Activated T-helper 1 cell treated with Interleukin-2 at 50 U/mL for 16 hours (primary cell): Measurements from ENCODE around the gene TMEM97.

Source experiments
- DNase-seq: peaks from one replicate; pipeline ENCODE4 v3.0.0-alpha.2; 2020; ENCODE audit warnings: low read depth

TMEM97 gene

DNA sequence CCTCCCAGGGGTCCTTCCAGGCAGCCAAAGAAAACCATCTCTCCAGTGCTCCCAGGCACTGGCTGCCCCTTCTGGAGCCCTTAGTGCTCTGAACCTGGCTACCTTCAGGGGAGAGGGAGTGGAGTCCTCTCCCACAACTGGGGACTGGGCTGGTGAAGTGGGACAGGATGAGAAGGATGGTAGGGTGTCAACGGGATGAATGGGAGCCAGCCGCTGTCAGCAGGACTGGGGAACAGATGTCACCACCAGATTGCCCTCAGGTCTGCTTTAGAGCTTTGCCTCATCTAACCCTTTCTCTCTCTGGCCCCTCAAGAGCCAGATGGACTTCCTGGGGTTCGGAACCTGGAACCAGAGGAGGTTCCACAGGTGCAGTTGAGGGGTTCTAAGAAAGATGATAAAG lies 46.5 kb downstream of the TMEM97 start:
- DNase-seq, result no peak

DNA sequence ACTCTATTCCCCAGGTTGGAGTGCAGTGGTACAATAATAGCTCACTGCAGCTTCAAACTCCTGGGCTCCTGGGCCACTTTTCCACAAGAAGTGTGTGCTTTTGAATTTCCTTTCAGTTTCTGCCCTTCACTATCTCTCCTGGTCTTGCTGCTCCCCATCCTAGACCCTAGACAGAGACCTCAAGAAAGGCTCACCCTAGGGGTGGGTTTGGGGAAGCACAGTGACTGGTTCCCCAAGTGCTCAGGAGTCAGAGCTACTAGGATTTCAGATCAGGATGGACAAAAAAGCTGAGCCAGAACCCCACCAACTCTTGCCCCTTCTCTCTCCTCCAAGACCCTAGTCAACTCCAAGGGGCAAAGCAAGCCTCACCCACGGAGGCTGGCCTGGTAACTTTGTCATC lies 47.6 kb downstream of the TMEM97 start:
- no peak for DNase-seq

DNA sequence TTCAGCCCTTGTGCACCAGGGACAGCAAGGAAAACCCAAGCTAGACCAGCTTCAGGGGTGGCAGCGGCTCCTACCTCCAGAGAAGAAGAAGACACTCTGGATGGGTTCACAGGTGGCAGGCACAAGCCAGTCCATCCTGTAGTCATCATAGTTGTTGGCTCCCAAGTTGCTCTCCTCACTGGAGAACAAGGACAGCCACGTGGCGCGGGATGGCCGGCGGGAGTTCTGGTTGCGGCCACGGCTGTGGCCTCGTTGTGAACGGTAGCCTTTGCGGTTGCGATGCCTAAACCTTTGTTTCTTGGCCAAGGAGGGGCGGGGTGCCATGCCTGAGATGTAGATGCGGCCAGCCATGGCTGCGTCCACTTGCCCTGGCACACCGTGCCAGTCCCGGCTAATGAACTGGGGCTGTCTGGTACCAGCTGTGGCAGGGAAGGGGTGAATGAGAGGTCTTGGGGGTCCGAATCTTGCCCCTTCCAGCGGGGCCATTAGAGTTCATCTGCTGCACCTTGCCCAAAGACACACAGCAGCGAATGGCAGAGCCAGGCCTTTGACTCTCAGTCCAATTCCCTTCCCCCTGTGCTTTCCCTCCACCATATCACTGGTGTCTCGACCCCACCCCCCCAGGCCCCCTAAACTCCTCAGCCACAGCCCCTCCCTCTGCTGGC lies 48.8 kb downstream of the TMEM97 start:
- no peak for DNase-seq

DNA sequence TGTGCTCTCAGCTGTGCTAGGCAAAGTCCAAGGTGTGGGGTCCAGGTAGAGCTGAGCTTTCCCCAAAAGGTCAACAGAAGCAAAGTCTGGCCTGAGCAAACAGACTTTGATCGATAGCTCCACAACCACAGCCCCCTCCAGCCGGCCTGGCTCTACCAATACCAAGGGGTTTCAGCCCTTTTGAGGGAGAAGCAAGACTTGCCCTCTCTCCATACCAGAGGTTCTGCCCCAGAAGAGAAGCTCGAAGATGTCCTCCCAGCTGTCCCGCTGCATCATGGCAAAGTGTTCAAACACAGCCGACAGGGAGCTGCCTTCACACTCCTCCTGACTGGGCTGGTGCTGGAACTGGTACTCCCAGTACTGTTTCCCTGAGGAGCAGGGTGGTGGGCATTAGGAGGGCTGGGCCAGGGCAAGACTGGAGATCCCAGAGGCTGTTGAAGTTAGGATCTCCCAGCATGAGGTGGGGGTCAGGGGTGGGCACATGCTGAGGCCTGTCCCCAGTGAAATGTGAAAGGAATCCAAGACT lies 49.4 kb downstream of the TMEM97 start:
- DNase-seq, result no peak

DNA sequence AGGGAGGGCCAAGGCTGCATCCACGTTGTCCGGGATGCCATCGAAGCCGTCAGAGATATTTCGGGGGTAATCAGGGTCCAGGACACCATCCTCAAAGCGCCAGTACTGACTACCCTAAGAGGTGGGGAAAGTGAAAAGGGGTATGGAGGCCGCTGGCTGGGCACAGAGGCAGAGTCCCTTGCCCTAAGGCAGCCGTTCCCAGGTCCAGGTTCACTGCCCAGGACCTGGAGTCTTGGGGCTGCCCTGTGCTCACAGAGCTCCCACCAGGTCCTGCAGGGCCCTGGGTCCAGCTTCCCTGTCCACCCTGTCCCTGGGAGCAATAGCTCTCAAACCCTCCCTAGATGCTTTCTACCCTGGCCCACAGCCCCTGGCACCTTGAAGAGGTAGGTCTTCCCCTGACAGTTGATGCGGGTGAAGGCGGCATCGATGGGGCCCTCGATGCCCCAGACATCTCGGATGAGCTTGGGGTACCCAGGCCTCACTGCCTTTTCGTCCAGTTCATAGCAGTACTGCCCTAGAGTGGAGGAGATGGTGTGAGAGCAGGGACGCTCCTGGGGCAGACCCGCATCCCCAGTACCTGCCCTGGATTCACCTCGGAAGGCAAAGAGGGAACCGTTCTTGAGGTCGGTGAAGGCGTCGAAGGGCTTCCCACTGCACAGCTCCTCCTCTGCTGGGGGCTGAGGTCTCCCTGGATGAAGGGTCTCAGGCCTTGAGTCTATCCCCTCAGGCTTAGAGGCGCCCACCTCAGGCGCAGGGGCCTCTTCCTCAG lies 50.1 kb downstream of the TMEM97 start:
- no peak for DNase-seq

DNA sequence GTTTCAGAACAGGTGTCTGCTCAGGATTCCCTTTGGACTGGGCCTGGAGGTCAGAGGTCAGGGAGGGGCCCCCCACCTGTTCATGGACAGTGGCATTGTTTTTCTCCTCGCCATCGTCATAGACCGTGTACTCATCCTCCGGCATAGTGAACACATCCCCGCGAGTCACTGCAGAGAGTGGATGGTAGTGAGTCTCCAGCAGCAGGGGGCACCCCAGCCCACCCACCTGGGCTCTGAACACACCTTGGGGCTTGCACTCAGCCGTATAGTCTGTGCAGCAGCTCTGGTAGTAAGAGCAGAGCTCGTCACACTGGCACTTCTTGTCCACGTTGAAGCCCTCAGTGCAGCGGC lies 50.7 kb downstream of the TMEM97 start:
- DNase-seq, result no peak

DNA sequence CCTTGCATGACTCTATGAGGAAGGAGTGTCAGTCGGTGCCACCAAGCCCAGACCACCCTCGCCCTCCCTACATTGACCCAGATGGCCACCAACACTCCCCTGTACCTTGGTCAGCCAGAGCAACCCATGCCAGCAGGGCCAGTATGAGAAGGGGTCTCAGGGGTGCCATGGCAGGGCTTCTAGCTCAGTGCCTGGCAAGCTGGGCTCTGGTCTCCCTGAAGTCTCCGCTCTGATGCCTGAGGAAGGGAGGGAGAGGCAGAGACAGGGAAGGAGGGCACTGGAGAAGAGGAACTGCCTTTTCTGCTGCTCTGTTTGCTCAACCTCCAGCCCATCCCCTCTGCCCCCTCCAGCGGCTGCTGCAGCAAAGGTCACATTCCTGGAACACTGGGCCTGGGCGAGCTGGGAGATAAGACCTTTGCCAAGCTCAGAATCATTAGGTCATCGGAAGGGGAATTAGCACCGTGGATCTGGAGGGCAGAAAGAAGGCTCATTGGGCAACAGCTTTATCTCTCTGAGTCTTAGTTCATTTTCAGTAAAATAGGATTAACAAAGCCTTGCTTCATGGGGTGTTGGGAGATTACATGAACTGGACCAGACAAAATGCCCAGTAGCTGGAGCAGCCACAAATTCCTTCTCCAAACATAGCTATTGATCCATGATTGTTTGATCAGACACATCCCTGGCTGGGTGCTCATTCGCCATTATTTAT lies 51.2 kb downstream of the TMEM97 start, which contains the start of gene VTN:
Gene VTN, minus strand, starts transcription at position 273 of the 709 bp plus-strand sequence. Its CDS starts 104 bp downstream, at position 169.
- no peak for DNase-seq

DNA sequence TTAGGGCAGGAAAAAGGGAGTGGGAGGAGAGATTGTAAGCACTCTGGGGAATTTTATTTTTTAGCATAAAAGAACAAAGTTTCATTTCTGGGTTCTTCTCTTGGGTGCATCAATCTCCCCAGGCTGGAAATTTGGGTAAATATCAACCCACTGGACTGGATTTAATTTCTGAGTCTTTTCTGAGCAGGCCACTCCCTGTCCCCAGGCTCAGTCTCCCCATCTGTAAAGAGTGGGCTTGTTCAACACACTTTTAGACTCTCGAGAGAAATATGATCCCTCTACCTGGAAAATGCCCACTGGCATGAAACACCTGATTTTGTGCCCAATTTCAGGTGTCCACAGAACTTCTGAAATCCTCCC lies 51.7 kb downstream of the TMEM97 start:
- no peak for DNase-seq

DNA sequence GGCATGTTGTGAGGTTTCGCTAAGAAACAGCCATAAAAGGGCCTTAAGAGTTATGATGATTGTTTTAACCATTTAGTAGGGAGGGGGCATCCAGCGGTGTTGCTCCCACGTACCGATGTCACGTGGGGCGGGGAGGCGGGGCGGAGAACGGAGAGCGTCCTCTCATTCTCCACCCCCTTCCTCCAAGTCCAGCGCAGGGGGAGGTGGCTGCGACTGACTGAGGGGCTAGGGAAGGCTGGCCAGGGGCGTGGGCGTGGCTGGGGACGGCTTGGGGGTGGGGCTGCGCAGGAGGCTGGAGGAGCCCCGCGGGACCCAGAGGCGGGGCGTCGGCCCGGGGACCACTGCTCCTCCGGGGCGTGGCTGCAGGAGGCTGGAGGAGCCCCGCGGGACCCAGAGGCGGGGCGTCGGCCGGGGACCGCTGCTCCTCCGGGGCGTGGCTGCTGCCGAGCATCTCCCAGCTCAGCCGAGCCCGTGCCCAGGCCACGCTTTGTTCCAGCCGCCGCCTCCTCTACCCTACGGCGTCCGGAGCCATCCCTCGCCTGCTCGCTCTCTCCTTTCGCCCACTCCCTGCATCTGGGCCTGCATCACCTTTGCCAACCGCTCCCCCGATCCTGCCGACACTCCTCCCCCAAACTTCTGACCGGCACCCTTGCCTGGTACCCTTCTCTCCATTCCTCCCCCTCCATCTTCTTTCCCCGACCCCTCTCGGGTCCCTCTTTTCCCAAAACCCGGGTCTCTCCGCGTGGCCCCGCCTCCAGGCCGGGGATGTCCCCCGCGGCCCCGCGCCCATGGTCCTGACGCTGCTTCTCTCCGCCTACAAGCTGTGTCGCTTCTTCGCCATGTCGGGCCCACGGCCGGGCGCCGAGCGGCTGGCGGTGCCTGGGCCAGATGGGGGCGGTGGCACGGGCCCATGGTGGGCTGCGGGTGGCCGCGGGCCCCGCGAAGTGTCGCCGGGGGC lies 52.5 kb downstream of the TMEM97 start, which contains the start of gene SARM1:
Gene SARM1, plus strand, starts transcription at position 450 of the 958 bp plus-strand sequence. Its CDS starts 339 bp downstream, at position 789.
- DNase-seq, result peak; percentile 70

DNA sequence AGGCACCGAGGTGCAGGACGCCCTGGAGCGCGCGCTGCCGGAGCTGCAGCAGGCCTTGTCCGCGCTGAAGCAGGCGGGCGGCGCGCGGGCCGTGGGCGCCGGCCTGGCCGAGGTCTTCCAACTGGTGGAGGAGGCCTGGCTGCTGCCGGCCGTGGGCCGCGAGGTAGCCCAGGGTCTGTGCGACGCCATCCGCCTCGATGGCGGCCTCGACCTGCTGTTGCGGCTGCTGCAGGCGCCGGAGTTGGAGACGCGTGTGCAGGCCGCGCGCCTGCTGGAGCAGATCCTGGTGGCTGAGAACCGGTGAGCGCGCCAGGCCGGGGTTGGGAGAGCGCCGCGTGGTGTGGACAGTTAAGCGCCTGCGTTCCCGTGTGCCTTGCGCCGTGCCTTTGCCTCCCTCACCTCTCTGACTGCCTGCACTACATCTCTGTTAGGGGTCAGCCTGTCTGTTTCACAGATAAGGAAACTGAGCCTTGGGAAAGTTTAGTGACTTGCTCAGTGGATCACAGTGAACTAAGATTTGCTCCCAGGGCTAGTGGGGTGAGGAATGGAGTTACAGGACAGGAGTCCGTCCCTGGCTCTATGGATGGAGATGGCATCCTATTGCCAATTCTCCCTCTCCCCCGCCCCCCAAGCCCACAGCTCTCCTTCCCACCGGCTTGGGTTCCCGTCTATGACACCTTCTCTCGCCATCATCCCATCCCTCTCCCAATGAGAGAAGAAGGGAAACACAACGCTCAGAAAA lies 53.4 kb downstream of the TMEM97 start:
- no peak for DNase-seq

DNA sequence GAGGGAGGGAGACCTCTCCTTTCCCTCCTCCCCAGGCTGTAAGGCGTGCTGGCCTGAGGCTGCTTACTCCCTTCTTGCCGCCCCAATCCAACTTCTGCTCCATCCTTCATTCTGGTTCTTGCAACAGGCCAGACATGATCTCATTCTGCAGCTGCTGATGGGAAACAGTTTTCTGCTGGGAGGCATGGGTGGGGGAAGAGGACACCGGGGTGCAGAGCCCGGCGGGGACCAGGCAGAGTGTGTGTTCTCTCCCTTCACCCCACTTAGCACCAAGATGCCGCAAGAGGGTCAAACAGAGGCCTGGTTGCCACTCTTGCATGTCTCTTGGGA lies 53.9 kb downstream of the TMEM97 start:
- DNase-seq, result no peak
